GM19468 (cell line): Measurements from ENCODE around the gene PPM1B.
"Not testable (repeated sequence)": the region's sequence is repeated elsewhere in the genome, so short reads cannot be mapped to it uniquely, and the experiment has no call there.

Experiments
- ATAC-seq: cut with Tn5 transposase; IDR thresholded peaks from one replicate; pipeline ENCODE4 v1.9.1; 2021; ENCODE audit warnings: mild to moderate bottlenecking, moderate library complexity, moderate number of reproducible peaks; ENCODE audit not compliant: unreplicated experiment; ENCODE audit errors: extremely low read depth

PPM1B gene

DNA sequence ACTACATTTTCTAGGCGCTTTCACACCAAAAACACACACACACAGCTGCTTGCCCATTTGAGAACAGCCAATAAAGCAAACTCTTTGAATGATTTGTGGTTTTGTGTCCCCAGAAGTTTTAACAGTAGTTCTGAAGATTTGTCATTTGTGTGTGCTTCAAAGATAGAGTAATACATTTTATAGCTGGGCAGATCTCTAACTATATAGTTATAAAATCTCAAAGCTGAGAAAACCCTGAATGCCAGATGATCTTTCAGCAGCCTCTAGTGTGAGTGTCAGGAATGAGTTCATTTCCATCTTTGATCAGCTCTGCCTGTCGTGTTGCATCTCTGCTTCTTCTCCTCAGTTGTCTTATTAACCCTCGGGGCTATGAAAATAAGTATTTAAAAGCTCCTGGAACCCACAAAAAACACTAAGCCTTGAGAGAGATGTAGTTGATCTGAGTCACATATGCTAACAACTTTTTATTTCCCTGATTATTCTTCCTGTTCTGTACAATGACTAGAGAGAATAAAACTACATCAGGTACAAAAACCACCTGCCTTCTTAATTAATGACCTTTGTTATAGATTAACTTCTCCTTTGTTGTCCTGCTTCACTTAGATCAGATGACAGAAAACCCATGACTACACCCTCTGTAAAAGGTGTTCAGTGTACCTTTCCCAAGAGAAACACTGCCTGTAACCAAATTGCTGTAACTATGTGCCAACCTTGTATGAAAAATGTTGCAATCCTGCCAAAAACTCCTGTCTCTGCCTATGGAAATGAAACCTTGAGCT is 76.6 kb downstream of the PPM1B start:
- no peak for ATAC-seq

DNA sequence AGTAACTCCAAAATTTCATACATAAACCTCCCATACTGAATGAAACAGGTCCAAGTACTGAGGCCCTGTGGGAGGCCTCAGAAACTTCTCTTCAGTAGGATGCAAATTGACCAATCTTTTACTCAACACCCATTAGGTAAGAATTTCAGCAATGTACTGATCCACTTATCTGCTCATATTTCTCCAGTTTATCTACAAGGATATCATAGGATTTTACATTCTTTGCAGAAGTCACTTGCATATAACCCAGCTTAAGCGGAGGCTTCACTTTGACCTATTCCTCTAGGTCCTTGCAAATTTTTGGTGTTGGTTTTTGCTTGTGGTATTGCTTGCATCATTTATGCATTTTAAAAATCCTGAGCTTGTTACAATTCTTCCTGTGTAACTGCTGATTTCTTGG is 77.8 kb downstream of the PPM1B start:
- ATAC-seq = no peak

DNA sequence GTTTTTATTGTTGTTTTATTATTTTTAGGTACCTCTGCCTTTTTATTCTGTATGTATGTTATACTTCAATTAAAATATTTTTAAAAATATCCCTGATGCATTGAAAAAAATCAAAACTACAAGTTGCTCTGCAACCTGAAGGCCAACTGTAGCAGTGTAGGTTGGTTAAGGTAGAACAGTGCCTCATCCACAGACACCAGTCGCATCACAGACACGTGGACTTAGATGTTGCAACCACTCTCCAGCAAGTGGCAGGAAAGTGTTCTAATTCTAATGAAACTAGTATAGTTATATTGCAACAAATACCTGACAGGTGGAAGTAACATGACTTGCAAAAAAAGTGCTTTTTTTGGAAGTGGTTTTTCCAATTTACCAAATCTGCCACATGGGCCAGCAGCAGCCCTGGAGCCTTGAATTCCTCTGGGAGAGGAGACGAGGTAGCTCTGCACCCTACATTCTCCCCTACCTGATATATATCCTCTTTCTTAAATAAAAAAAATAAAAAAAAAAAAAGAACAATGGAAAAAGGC is 78.2 kb downstream of the PPM1B start:
- ATAC-seq = no peak

GRCh38 chr2:44247924-44248323 is 79.2 kb downstream of the PPM1B start:
- no peak for ATAC-seq

GRCh38 chr2:44249269-44249668 is 80.6 kb downstream of the PPM1B start:
- not testable (repeated sequence) for ATAC-seq

DNA sequence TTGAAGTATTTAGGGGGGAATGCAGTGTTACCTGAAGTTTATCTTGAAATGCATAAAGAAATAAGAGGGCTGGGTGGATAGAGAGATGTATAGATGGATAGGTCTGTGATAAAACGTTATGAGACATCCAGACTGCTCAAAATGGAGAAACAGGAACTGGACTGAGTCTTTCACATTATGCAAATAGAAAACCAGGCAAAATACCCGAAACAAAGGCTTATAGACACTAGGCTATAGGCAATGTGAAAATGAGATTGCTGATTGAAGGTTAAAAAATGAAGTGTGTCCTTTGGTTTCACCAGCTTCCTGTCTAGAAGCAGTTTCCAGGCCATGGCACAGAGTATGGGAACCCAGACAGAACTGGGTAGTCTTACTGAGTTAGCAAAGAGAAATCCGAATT is 81.7 kb downstream of the PPM1B start:
- ATAC-seq = no peak

GRCh38 chr2:44254023-44254422 is 85.3 kb downstream of the PPM1B start:
- ATAC-seq = no peak

GRCh38 chr2:44255704-44256103 is 87.0 kb downstream of the PPM1B start:
- ATAC-seq = not testable (repeated sequence)

GRCh38 chr2:44257802-44258201 is 89.1 kb downstream of the PPM1B start:
- not testable (repeated sequence) for ATAC-seq

DNA sequence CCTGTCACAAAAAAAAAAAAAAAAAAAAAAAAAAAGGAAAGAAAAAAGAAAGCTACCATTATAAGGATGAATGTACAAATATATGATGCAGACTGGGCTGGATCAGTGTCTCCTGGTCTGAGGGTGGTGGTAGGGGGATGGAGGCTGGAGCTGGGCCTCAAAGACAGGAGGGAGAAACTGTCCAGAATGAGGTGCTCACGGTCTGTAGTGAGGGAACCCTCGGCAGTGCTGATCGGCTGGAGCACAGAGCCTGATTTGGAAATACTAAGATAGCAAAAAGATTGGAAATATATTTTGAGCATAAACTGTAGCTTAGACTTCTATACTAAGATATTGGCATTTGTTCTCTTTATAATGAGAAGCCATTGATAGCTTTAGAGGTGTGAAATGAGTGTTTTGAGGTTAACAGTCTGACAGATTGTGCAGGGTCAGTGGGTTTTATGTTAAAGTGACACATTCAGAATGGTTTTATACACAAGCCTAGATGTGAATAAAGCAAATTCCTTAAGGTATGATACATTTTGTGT is 98.7 kb downstream of the PPM1B start:
- ATAC-seq = no peak

GRCh38 chr2:44267796-44268648 is 99.3 kb downstream of the PPM1B start:
- no peak for ATAC-seq

- ATAC-seq = no peak
Measured at GRCh38 chr2:44269831-44270230, 101.2 kb downstream of the PPM1B start.

DNA sequence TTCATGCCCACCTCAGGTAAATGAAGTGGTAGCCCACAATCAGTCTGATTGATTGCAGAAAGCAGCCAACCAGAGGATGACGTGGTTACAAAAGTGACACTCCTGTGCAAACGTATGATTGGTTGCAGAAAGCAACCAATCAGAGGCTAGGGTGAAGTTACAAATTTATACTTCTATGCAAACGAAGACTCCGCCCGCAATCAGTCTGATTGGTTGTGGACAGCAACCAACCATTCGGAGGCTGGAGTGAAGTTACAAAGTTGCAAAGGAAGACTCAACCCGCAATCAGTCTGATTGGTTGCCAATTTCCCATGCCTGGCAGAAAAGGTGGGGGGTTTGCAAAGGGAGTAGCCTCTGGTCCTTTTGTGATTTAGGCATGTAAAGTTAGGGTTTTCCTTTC is 102.6 kb downstream of the PPM1B start:
- ATAC-seq = no peak

DNA sequence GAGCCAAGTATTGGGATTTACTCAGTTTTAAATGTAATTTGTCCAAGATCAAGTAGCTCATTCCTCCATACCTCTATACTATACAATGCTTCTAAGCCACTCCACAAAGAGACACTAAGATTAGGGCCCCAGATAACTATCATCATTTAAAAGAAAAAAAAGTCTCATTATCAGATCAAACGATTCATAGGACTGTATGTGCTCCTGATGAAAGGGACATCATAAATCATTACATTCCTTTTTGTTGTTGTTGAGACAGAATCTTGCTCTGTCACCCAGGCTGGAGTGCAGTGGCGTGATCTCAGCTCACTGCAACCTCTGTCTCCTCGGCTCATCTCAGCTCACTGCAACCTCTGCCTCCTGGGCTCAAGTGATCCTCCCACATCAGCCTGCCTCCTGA is 104.4 kb downstream of the PPM1B start:
- ATAC-seq = no peak

DNA sequence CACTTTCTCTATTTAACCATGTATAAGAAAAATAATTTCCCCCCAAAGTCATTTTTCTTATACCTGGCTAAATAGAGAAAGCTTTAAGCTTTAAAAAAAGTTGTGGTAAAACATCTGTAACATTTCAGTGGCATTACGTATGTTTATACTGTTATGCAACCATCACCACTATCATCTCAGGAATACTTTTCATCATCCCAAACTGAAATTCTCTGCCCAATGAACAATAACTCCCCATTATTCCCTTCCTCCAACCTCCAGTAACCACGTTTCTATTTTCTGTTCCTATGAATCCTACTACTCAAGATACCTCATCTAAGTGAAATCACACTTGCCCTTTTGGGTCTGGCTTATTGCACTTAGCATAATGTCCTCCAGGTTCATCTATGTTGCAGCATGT is 104.9 kb downstream of the PPM1B start:
- no peak for ATAC-seq

GRCh38 chr2:44275927-44276303 is 107.2 kb downstream of the PPM1B start:
- no peak for ATAC-seq

DNA sequence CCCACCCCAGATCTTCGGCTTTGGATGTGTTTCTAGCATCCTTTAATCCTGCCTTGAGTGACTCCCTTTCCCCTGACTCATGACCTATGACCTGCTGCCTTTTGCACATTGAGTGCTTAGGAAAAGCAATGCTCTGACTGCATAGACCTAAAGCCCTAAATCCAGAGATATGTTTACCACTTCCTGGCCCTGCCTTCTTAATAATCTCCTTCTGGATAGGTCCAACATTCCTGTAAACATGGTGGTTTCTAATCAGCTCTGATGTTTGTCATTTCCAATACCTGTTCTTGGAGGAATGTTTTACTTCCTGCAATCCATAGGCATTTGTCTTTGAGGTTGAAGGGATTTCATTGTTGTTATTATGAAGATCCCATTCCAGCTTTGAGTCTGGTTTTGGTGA is 108.9 kb downstream of the PPM1B start:
- no peak for ATAC-seq

GRCh38 chr2:44280869-44281268 is 112.2 kb downstream of the PPM1B start:
- no peak for ATAC-seq
